GM19328 (cell line): ENCODE measurements around the gene FOLH1.
"Not testable (repeated sequence)": the region's sequence is repeated elsewhere in the genome, so short reads cannot be mapped to it uniquely, and the experiment has no call there.

Experiments
- ATAC-seq: cut with Tn5 transposase; IDR thresholded peaks from one replicate; pipeline ENCODE4 v1.9.1; 2021; ENCODE audit warnings: mild to moderate bottlenecking, moderate library complexity; ENCODE audit not compliant: unreplicated experiment

Gene FOLH1

GRCh38 chr11:49184756-49185155 lies 23.6 kb downstream of the FOLH1 start:
- not testable (repeated sequence) for ATAC-seq

GRCh38 chr11:49177936-49178335 lies 30.5 kb downstream of the FOLH1 start:
- not testable (repeated sequence) for ATAC-seq

GRCh38 chr11:49175378-49175777 lies 33.0 kb downstream of the FOLH1 start:
- ATAC-seq = not testable (repeated sequence)

- not testable (repeated sequence) for ATAC-seq
Observed at GRCh38 chr11:49174691-49175366, 33.6 kb downstream of the FOLH1 start.

- ATAC-seq = not testable (repeated sequence)
Observed at GRCh38 chr11:49171613-49172012, 36.8 kb downstream of the FOLH1 start.

GRCh38 chr11:49169579-49169978 lies 38.8 kb downstream of the FOLH1 start:
- not testable (repeated sequence) for ATAC-seq

GRCh38 chr11:49168992-49169391 lies 39.4 kb downstream of the FOLH1 start:
- not testable (repeated sequence) for ATAC-seq

GRCh38 chr11:49151211-49151610 lies 57.2 kb downstream of the FOLH1 start:
- ATAC-seq = no peak

- ATAC-seq = not testable (repeated sequence)
Observed at GRCh38 chr11:49102356-49102755, 106.0 kb downstream of the FOLH1 start.
